Measurements from ENCODE around the gene LDB1. TPM values are rescaled to one million over a fixed set of nuclear protein-coding genes. Genes with fewer than 3 reads are reported as not detected.

Gene LDB1
- total and polyA plus RNA-seq, 4 donors = 2.4 to 51.9 (median 10.3) TPM

- no peak for TF ChIP-seq ZBTB33 (IDR thresholded peaks at IDR 0.05)
- TF ChIP-seq FOXA1 (IDR thresholded peaks at IDR 0.05) = no peak
- TF ChIP-seq HNF4A (conservative IDR thresholded peaks at IDR 0.05) = no peak
- no peak for TF ChIP-seq MAX (IDR thresholded peaks at IDR 0.05)
- no peak for TF ChIP-seq YY1 (IDR thresholded peaks at IDR 0.05)
- TF ChIP-seq HNF4G (IDR thresholded peaks at IDR 0.05) = no peak
- TF ChIP-seq FOXA2 (IDR thresholded peaks at IDR 0.05) = no peak
- TF ChIP-seq RAD21 (IDR thresholded peaks at IDR 0.05) = no peak
- H3K27me3 ChIP-seq (ENCODE audit: control insufficient read depth in 4 of 4, insufficient read depth in 4 of 4, low read length in 3 of 4) = no peaks in the 10 kb centered on the region
- no peaks in the 10 kb centered on the region for H3K4me1 ChIP-seq (ENCODE audit: control insufficient read depth in 4 of 4, insufficient read depth in 4 of 4, low read length in 3 of 4)
- peaks cover 16 to 70% (median 35%) of the 10 kb centered on the region in 4 donors for H3K36me3 ChIP-seq (ENCODE audit: control insufficient read depth in 4 of 4, insufficient read depth in 3 of 4, low read depth in 1 of 4, low read length in 3 of 4)
- 90% methylated on average over 4 of the region's 4 CpGs for WGBS
- H3K9ac ChIP-seq (ENCODE audit: low read depth in 1 of 2, low read length in 2 of 2) = no peak overlapping the region
- H3K27ac ChIP-seq (ENCODE audit: low read depth in 1 of 2, low read length in 2 of 2) = no peak overlapping the region
- no peak overlapping the region for H3K4me3 ChIP-seq (ENCODE audit: low read depth in 1 of 3, low read length in 3 of 3)
- no peak for DNase-seq (ENCODE audit: low spot score)
- H3K9me3 ChIP-seq (ENCODE audit: control insufficient read depth in 4 of 4, low read length in 3 of 4) = no peaks in the 10 kb centered on the region
These were observed 21.5 kb upstream of the LDB1 start for GRCh38 chr10:102141583-102142107.

GRCh38 chr10:102140913-102141540, 20.9 kb upstream of the LDB1 start:
- peaks cover 16 to 64% (median 35%) of the 10 kb centered on the region in 4 donors for H3K36me3 ChIP-seq (ENCODE audit: control insufficient read depth in 4 of 4, insufficient read depth in 3 of 4, low read depth in 1 of 4, low read length in 3 of 4)
- H3K9ac ChIP-seq (ENCODE audit: low read depth in 1 of 2, low read length in 2 of 2) = no peak overlapping the region
- H3K27me3 ChIP-seq (ENCODE audit: control insufficient read depth in 4 of 4, insufficient read depth in 4 of 4, low read length in 3 of 4) = no peaks in the 10 kb centered on the region
- H3K4me3 ChIP-seq (ENCODE audit: low read depth in 1 of 3, low read length in 3 of 3) = no peak overlapping the region
- H3K9me3 ChIP-seq (ENCODE audit: control insufficient read depth in 4 of 4, low read length in 3 of 4) = no peaks in the 10 kb centered on the region
- TF ChIP-seq MAX (IDR thresholded peaks at IDR 0.05) = no peak
- no peak for TF ChIP-seq ATF3 (IDR thresholded peaks at IDR 0.05)
- no peak for TF ChIP-seq TAF1 (conservative IDR thresholded peaks at IDR 0.05)
- no peak for TF ChIP-seq FOXA1 (IDR thresholded peaks at IDR 0.05)
- no peak for TF ChIP-seq YY1 (IDR thresholded peaks at IDR 0.05)
- no peak for DNase-seq (ENCODE audit: low spot score)
- no peaks in the 10 kb centered on the region for H3K4me1 ChIP-seq (ENCODE audit: control insufficient read depth in 4 of 4, insufficient read depth in 4 of 4, low read length in 3 of 4)
- H3K27ac ChIP-seq (ENCODE audit: low read depth in 1 of 2, low read length in 2 of 2) = no peak overlapping the region
- WGBS = 94% methylated on average over 5 of the region's 5 CpGs

GRCh38 chr10:102140218-102140617, 20.1 kb upstream of the LDB1 start:
- no peak for DNase-seq (ENCODE audit: low spot score)
- H3K9ac ChIP-seq (ENCODE audit: low read depth in 1 of 2, low read length in 2 of 2) = no peak overlapping the region
- no peaks in the 10 kb centered on the region for H3K27me3 ChIP-seq (ENCODE audit: control insufficient read depth in 4 of 4, insufficient read depth in 4 of 4, low read length in 3 of 4)
- no peak overlapping the region for H3K27ac ChIP-seq (ENCODE audit: low read depth in 1 of 2, low read length in 2 of 2)
- no peaks in the 10 kb centered on the region for H3K4me1 ChIP-seq (ENCODE audit: control insufficient read depth in 4 of 4, insufficient read depth in 4 of 4, low read length in 3 of 4)
- peaks cover 16 to 63% (median 34%) of the 10 kb centered on the region in 4 donors for H3K36me3 ChIP-seq (ENCODE audit: control insufficient read depth in 4 of 4, insufficient read depth in 3 of 4, low read depth in 1 of 4, low read length in 3 of 4)
- no peak overlapping the region for H3K4me3 ChIP-seq (ENCODE audit: low read depth in 1 of 3, low read length in 3 of 3)
- 94% methylated on average over 4 of the region's 4 CpGs for whole genome bisulfite sequencing
- TF ChIP-seq JUND (IDR thresholded peaks at IDR 0.05) (no peak), REST (IDR thresholded peaks at IDR 0.05) (no peak), SP1 (IDR thresholded peaks at IDR 0.05) (no peak), YY1 (IDR thresholded peaks at IDR 0.05) (no peak), EGR1 (IDR thresholded peaks at IDR 0.05; ENCODE audit: low read depth in 2 of 2) (no peak), RXRA (IDR thresholded peaks at IDR 0.05) (no peak), HNF4G (IDR thresholded peaks at IDR 0.05) (no peak), ZBTB33 (IDR thresholded peaks at IDR 0.05) (no peak), FOXA2 (IDR thresholded peaks at IDR 0.05) (no peak), TAF1 (conservative IDR thresholded peaks at IDR 0.05) (no peak)
- H3K9me3 ChIP-seq (ENCODE audit: control insufficient read depth in 4 of 4, low read length in 3 of 4) = no peaks in the 10 kb centered on the region

Measured in liver (tissue), 9 donors.